ENCODE data around the gene SLX9. TPM values are rescaled to one million over a fixed set of nuclear protein-coding genes. Genes with fewer than 3 reads are reported as not detected.

The SLX9 gene
- polyA plus RNA-seq, 1 donor (not counting 4 experiments of a cell fraction or from before 2014, with no cell fraction given): 21.8 TPM

DNA sequence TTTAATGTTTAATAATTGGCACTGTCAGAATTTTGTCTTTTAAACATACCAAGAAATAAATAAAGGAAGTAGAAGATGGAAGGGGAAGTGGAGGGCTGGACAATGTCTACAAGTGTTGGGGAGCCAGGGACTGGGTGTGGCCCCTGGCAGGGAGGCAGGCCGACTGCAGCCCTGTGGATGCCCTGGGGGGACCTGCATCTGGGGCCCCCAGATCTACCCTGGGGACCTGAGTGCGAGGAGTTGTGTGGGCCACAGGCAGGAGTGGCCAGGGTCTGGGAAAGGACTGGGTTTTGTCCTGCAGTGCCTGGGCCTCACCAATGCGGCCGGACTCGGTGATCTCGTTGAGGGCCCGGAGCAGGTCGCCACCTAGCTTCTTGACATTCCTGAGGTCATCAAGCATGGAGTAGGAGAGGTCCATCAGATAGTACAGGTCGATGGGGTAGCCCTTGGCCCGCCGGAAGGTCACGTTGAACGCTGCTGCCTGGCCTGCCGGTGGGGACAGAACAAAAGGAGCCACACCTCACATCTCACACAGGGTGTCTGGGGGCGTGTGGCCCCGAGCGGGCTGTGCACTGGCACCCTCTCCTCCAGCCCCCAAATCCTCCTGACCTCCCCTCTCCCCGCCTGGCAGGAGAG, 36.7 kb upstream of the SLX9 start:
- Histone ChIP-seq H3K4me1 (ENCODE audit: control insufficient read depth, extremely low read depth, insufficient read depth, low read length) (no peaks in the 10 kb centered on the region), H2AFZ (ENCODE audit: control insufficient read depth, low read length) (no peak overlapping the region), H3K27me3 (ENCODE audit: control insufficient read depth, extremely low read depth, insufficient read depth, low read length) (peaks cover 45% of the 10 kb centered on the region), H3K4me3 (ENCODE audit: control insufficient read depth in 2 of 3, extremely low read depth in 1 of 3, insufficient read depth in 2 of 3, low read depth in 1 of 3, low read length in 3 of 3) (no peak overlapping the region), H3K4me2 (ENCODE audit: control insufficient read depth, extremely low read depth, insufficient read depth, low read depth, low read length) (no peak overlapping the region), H4K20me1 (ENCODE audit: control insufficient read depth, extremely low read depth, insufficient read depth, low read length) (no peaks in the 10 kb centered on the region), H3K27ac (ENCODE audit: control insufficient read depth, insufficient read depth, low read length) (no peak overlapping the region), H3K9me1 (ENCODE audit: control insufficient read depth, extremely low read depth, insufficient read depth, low read length) (no peaks in the 10 kb centered on the region), H3K9me3 (ENCODE audit: control insufficient read depth, low read depth, low read length) (no peaks in the 10 kb centered on the region), H3K9ac (ENCODE audit: control insufficient read depth, extremely low read depth, insufficient read depth, low read length) (no peak overlapping the region), H3K79me2 (ENCODE audit: control insufficient read depth, insufficient read depth, low read length) (no peaks in the 10 kb centered on the region), H3K36me3 (ENCODE audit: control insufficient read depth in 2 of 2, extremely low read depth in 1 of 2, insufficient read depth in 2 of 2, low read length in 2 of 2) (no peaks in the 10 kb centered on the region)
- no peak for DNase-seq (ENCODE audit: low read depth, low spot score)
- dilution Hi-C loops (cut with MboI; ENCODE audit: extremely low pct_ligation_motif_present, low sequenced_read_pairs): no loop called here
- FAIRE-seq: no peak
- TF ChIP-seq, protein P1, sequence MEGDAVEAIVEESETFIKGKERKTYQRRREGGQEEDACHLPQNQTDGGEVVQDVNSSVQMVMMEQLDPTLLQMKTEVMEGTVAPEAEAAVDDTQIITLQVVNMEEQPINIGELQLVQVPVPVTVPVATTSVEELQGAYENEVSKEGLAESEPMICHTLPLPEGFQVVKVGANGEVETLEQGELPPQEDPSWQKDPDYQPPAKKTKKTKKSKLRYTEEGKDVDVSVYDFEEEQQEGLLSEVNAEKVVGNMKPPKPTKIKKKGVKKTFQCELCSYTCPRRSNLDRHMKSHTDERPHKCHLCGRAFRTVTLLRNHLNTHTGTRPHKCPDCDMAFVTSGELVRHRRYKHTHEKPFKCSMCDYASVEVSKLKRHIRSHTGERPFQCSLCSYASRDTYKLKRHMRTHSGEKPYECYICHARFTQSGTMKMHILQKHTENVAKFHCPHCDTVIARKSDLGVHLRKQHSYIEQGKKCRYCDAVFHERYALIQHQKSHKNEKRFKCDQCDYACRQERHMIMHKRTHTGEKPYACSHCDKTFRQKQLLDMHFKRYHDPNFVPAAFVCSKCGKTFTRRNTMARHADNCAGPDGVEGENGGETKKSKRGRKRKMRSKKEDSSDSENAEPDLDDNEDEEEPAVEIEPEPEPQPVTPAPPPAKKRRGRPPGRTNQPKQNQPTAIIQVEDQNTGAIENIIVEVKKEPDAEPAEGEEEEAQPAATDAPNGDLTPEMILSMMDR (optimal IDR thresholded peaks at IDR 0.05 in 1 of 3, IDR thresholded peaks at IDR 0.05 in 1 of 3, conservative IDR thresholded peaks at IDR 0.05 in 1 of 3; ENCODE audit: extremely low read depth in 1 of 3, insufficient read depth in 2 of 3, low read length in 3 of 3): no peak
- TF ChIP-seq EZH2 (IDR thresholded peaks at IDR 0.05; ENCODE audit: low read length): no peak

- no peak overlapping the region for H3K4me2 ChIP-seq (ENCODE audit: control insufficient read depth, extremely low read depth, insufficient read depth, low read depth, low read length)
- H3K9me1 ChIP-seq (ENCODE audit: control insufficient read depth, extremely low read depth, insufficient read depth, low read length): no peaks in the 10 kb centered on the region
- no peaks in the 10 kb centered on the region for H3K79me2 ChIP-seq (ENCODE audit: control insufficient read depth, insufficient read depth, low read length)
- H3K27ac ChIP-seq (ENCODE audit: control insufficient read depth, insufficient read depth, low read length): no peak overlapping the region
- no peak overlapping the region for H3K9ac ChIP-seq (ENCODE audit: control insufficient read depth, extremely low read depth, insufficient read depth, low read length)
- no peaks in the 10 kb centered on the region for H3K4me1 ChIP-seq (ENCODE audit: control insufficient read depth, extremely low read depth, insufficient read depth, low read length)
- FAIRE-seq: no peak
- no peak overlapping the region for H2AFZ ChIP-seq (ENCODE audit: control insufficient read depth, low read length)
- DNase-seq (ENCODE audit: low read depth, low spot score): no peak
- H3K4me3 ChIP-seq (ENCODE audit: control insufficient read depth in 2 of 3, extremely low read depth in 1 of 3, insufficient read depth in 2 of 3, low read depth in 1 of 3, low read length in 3 of 3): no peak overlapping the region
- H4K20me1 ChIP-seq (ENCODE audit: control insufficient read depth, extremely low read depth, insufficient read depth, low read length): no peaks in the 10 kb centered on the region
- H3K27me3 ChIP-seq (ENCODE audit: control insufficient read depth, extremely low read depth, insufficient read depth, low read length): peaks cover 44% of the 10 kb centered on the region
- H3K36me3 ChIP-seq (ENCODE audit: control insufficient read depth in 2 of 2, extremely low read depth in 1 of 2, insufficient read depth in 2 of 2, low read length in 2 of 2): no peaks in the 10 kb centered on the region
- TF ChIP-seq, protein P1 (optimal IDR thresholded peaks at IDR 0.05 in 1 of 3, IDR thresholded peaks at IDR 0.05 in 1 of 3, conservative IDR thresholded peaks at IDR 0.05 in 1 of 3; ENCODE audit: extremely low read depth in 1 of 3, insufficient read depth in 2 of 3, low read length in 3 of 3): no peak
- TF ChIP-seq EZH2 (IDR thresholded peaks at IDR 0.05; ENCODE audit: low read length): no peak
- H3K9me3 ChIP-seq (ENCODE audit: control insufficient read depth, low read depth, low read length): no peaks in the 10 kb centered on the region
- dilution Hi-C loops (cut with MboI; ENCODE audit: extremely low pct_ligation_motif_present, low sequenced_read_pairs): no loop called here
These were observed 36.1 kb upstream of the SLX9 start for GRCh38 chr21:44903689-44904088.

Data from keratinocyte (primary cell).